PC-9 (cell line): ENCODE measurements around the gene CEP131.

Source experiments
- EZH2 ChIP-seq: fragments of 200-600 bp; sonication (generic); IDR thresholded peaks from 2 replicates; pipeline ENCODE4 v1.8.0; 2017; ENCODE audit warnings: antibody characterized with exemption, low read depth
- TF ChIP-seq, protein P1 (sequence below): fragments of 200-600 bp; sonication (generic); conservative IDR thresholded peaks from 2 replicates; pipeline ENCODE4 v1.6.1; 2017; ENCODE audit warnings: mixed run types, antibody characterized with exemption, mild to moderate bottlenecking, moderate library complexity

DNA sequence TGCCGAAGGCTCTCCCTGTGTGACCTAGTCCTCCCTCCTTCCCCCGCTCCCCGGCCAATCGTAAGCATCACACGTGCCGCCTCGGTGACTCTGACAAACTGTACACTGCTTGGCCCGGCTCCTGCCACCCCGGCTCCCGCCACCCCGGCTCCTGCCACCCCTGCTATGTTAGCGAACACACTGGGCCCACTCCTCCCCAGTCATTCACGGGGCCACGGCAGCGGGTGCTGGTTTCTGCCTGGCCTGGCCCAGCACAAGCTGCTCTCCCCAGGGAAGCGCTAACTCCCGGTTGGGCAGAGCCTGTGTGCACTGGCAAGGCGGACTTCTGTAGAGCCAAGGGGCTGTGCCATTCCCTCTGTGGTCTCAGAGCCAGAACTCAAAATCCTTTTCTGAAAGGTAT lies 38.3 kb upstream of the CEP131 start:
- TF ChIP-seq, protein P1, sequence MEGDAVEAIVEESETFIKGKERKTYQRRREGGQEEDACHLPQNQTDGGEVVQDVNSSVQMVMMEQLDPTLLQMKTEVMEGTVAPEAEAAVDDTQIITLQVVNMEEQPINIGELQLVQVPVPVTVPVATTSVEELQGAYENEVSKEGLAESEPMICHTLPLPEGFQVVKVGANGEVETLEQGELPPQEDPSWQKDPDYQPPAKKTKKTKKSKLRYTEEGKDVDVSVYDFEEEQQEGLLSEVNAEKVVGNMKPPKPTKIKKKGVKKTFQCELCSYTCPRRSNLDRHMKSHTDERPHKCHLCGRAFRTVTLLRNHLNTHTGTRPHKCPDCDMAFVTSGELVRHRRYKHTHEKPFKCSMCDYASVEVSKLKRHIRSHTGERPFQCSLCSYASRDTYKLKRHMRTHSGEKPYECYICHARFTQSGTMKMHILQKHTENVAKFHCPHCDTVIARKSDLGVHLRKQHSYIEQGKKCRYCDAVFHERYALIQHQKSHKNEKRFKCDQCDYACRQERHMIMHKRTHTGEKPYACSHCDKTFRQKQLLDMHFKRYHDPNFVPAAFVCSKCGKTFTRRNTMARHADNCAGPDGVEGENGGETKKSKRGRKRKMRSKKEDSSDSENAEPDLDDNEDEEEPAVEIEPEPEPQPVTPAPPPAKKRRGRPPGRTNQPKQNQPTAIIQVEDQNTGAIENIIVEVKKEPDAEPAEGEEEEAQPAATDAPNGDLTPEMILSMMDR: no peak
- TF ChIP-seq EZH2: no peak
